Testis (tissue), 2 donors: ENCODE measurements around the gene LSMEM2.

Experiments used
- POLR2A ChIP-seq: fragments of 450-650 bp; IDR thresholded peaks from one replicate; pipeline ENCODE4 v1.6.1; 2017; ENCODE audit warnings: antibody characterized with exemption, mild to moderate bottlenecking, moderate library complexity
- TF ChIP-seq, protein P1 (sequence below), 3 experiments: fragments of 450-650 bp in 2 of 3; fragments of 200-600 bp in 1 of 3; sonication (generic) in 1 of 3; IDR thresholded peaks; one replicate each; pipeline ENCODE4 v1.5.1; 2016 to 2019; ENCODE audit warnings: antibody characterized with exemption in 3 of 3, mild to moderate bottlenecking in 2 of 3, moderate library complexity in 1 of 3

- TF ChIP-seq, protein P1, sequence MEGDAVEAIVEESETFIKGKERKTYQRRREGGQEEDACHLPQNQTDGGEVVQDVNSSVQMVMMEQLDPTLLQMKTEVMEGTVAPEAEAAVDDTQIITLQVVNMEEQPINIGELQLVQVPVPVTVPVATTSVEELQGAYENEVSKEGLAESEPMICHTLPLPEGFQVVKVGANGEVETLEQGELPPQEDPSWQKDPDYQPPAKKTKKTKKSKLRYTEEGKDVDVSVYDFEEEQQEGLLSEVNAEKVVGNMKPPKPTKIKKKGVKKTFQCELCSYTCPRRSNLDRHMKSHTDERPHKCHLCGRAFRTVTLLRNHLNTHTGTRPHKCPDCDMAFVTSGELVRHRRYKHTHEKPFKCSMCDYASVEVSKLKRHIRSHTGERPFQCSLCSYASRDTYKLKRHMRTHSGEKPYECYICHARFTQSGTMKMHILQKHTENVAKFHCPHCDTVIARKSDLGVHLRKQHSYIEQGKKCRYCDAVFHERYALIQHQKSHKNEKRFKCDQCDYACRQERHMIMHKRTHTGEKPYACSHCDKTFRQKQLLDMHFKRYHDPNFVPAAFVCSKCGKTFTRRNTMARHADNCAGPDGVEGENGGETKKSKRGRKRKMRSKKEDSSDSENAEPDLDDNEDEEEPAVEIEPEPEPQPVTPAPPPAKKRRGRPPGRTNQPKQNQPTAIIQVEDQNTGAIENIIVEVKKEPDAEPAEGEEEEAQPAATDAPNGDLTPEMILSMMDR (IDR thresholded peaks at IDR 0.05), result no peak
- no peak for TF ChIP-seq POLR2A
These were observed 13.5 kb downstream of the LSMEM2 start, which contains the start of gene IFRD2 for GRCh38 chr3:50292159-50293078.
